ENCODE results near the gene TMEM54.

- no peak for TF ChIP-seq POLR2A (IDR thresholded peaks at IDR 0.05)
- no peak for TF ChIP-seq CTCF (IDR thresholded peaks at IDR 0.05)
These were observed 46.6 kb upstream of the TMEM54 start for GRCh38 chr1:32947669-32948389.
